Activated CD4-positive, alpha-beta T cell treated with anti-CD3 and anti-CD28 coated beads for 4 hours (primary cell): Measurements from ENCODE around the gene ZDHHC24.
"Not testable (repeated sequence)": the region's sequence is repeated elsewhere in the genome, so short reads cannot be mapped to it uniquely, and the experiment has no call there.

Experiments used
- DNase-seq, 2 donors: peaks; one replicate each; pipeline ENCODE4 v3.0.0-alpha.2; 2020

Gene ZDHHC24

GRCh38 chr11:66564538-66564937 is 18.7 kb upstream of the ZDHHC24 start:
- no peak for DNase-seq

DNA sequence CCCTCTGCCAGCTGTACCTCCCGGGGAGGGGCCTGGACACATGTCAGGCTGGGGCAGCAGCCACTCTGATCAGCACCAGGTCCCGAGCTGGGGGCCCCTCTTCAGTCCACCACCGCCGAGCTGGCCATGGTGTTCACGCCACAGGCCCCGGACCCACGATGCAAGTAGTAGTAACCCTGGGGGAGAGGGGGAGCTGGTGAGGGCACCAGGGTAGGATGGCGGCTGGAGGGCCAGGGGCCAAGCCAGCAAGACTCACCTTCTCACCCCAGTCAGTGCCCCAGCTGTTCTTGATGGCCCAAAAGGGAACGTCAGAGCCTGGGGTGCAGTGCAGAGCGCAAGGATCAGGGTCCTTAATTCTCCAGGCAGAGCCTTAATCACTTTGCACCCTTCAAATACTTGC is 18.0 kb upstream of the ZDHHC24 start:
- no peak for DNase-seq

- DNase-seq = no peak
Observed at GRCh38 chr11:66562907-66563583, 17.2 kb upstream of the ZDHHC24 start.

DNA sequence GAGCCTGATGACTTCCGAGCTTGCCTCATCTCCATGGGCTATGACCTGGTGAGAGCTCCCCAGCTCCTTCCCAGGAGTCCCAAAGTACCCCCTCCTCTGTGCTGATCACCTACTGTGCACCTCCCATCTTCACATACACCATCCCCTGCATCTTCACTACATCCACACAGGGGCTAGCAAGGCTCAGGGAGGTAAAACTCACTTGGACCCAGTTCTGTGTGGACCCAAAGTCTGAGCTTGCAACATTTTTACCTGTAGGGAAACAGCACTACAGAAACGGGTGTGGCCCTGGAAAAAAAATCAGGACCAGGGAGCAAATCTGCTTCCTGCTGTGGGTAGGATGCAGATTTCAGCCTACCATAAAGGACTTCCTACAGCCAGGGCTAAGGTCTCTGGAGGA is 16.4 kb upstream of the ZDHHC24 start:
- no peak for DNase-seq

DNA sequence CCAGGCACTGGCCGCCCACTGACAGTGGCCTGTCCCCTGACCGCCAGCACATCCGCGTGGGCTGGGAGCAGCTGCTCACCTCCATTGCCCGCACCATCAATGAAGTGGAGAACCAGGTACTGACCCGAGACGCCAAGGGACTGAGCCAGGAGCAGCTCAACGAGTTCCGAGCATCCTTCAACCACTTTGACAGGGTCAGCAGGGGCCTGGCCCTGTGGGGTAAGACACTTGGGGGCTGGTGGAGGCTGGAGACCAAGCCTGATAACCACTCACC is 16.1 kb upstream of the ZDHHC24 start:
- DNase-seq = no peak

DNA sequence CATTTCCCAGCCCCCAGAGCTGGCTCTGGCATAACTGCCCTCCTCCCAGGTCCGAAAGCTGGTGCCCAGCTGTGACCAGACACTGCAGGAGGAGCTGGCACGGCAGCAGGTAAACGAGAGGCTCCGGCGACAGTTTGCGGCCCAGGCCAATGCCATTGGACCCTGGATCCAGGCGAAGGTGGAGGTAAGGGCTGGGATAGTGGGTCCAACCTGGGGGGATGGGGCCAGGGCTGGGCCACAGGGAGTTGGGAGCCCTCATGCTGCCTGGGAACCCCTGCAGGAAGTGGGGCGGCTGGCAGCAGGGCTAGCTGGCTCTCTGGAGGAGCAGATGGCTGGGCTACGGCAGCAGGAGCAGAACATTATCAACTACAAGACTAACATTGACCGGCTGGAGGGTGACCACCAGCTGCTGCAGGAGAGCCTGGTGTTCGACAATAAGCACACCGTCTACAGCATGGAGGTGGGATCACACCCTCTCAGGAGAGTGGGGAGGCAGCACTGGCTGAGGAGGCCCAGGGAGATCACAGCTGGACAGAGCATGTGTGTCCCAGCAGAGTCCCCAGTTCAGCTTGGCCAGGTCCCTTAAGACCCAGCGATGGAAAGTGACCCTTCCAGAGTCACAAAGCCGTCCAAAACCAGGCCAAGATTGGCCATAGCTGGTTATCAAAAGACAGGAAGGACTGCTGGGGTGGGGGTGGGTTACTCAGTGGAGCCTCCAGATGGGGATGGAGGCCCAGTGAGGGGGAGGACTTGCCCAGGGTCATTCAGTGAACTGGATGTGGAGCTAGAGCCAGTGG is 15.5 kb upstream of the ZDHHC24 start:
- DNase-seq = no peak

- no peak for DNase-seq
Observed at GRCh38 chr11:66559866-66560676, 14.2 kb upstream of the ZDHHC24 start.

- DNase-seq = peak; percentile 20 to 32
Observed at GRCh38 chr11:66559142-66559865, 13.5 kb upstream of the ZDHHC24 start.

GRCh38 chr11:66557733-66558326 is 12.0 kb upstream of the ZDHHC24 start:
- no peak for DNase-seq

- DNase-seq = no peak
Observed at GRCh38 chr11:66556086-66556485, 10.2 kb upstream of the ZDHHC24 start.

DNA sequence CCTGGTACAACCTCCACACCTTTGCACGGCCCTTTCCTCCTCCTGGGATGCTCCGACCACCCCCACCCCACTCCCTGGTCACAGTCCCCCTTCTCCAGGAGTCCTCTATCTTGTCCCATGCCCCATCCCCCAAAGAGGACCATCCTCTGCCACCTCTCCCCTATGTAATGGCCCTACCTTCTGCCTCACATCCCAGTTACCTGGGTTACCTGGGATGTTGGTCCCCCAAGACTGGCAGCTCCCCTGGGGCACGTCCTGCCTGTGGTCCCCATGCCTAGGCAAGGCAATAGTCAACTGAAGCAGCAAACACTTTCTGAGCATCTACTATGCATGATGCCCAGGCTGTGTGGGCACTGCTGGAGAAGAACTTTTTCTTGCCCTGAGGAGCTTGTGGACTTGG is 9.6 kb upstream of the ZDHHC24 start:
- DNase-seq = no peak

DNA sequence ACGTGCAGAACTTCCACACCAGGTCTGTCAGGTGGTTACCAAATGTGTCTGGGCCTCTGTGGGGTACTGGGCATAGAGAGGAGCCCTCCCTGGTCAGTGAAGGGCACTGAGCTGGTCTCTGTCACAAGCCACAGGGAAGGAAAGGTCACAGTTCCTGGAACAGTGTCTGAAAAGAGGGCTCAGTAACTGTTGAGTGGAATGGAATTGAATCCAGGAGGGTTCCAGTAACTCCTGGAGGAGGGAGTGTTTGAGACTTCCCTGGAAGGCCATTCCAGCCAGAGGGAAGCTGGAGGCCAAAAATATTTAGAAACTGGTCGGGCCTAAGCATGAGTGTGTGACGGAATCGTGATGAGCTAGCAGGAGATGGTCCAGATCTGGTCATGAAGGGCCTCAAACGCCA is 8.8 kb upstream of the ZDHHC24 start:
- DNase-seq = no peak

- no peak for DNase-seq
Observed at GRCh38 chr11:66550887-66551286, 5.0 kb upstream of the ZDHHC24 start.

- no peak for DNase-seq
Observed at GRCh38 chr11:66549696-66550095, 3.8 kb upstream of the ZDHHC24 start.

- no peak for DNase-seq
Observed at GRCh38 chr11:66548774-66549630, 3.2 kb upstream of the ZDHHC24 start.

DNA sequence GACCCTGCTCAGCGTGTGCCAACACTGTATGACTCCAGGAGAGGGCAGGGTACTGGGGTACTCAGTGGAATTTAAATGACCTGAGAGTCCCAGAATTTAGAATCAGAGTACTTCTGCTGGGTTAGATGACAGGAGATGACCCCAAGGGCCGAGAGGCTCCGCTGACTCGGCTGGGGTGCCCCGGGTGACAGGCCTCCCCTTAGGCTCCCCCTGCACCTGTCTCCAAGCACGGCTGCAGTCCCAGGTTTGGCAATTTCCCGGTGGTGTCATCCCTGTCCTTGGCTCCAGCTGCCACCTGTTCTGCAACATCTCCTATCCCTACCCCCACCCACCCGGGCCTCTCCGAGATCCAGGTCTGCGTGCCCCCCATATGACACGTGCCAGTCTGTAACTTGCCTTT is 2.2 kb upstream of the ZDHHC24 start:
- no peak for DNase-seq

GRCh38 chr11:66547662-66548009 is 1.8 kb upstream of the ZDHHC24 start:
- DNase-seq = no peak

DNA sequence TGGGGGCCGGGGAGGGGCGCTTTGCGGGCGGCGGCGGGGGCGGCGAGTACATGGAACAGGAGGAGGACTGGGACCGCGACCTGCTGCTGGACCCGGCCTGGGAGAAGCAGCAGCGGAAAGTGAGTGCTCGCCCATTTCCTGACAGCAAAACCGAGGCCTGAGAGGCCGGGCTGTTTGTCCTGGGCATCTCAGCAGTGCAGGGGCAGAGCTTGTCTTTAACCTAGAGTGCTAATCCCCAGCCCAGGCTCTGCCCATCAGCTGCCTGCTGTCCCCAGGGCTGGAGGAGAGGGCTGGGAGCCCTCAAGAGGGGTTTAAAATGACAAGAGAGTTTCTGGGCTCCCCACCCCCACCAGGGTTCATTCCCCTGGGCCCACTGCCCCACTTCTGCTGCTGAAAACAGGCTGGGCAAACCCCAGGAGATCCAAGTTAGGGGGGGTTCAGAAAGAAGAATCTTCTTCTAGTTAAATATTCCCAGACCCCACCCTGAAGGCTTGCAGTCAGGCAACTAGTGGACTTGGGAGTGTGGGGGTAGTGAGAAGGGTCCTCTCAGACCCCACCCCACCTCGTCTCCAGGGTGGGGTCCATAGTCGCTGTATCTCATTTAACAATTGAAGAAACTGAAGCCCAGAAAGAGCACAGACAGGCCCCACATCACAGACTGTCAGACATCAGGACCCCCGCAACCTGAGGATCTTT is 1.3 kb upstream of the ZDHHC24 start:
- no peak for DNase-seq

- DNase-seq = no peak
Observed at GRCh38 chr11:66546368-66546965, 619 bp upstream of the ZDHHC24 start, which contains the start of gene ACTN3. ACTN3 (plus strand) TSS chr11:66546903; CDS start chr11:66546938, 35 bp downstream.

DNA sequence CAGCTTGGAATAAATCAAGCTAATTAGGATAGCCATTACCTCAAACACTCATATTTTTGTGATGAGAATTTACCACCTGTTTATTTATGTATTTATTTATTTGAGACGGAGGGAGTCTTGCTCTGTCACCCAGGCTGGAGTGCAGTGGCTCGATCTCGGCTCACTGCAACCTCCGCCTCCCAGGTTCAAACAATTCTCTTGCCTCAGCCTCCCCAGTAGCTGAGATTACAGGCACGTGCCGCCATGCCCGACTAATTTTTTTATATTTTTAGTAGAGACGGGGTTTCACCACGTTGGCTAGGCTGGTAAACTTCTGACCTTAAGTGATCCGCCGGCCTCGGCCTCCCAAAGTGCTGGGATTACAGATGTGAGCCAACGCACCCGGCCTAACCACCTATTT is 896 bp downstream of the ZDHHC24 start:
- DNase-seq = not testable (repeated sequence)
